H9 (cell line): ENCODE results near the gene KCNMA1. TPM values are rescaled to one million over a fixed set of nuclear protein-coding genes. Genes with fewer than 3 reads are reported as not detected.

Experiments
- DNase-seq: peaks from one replicate; pipeline ENCODE4 v3.0.0-alpha.2; 2017
- H2AFZ ChIP-seq: one replicate; pipeline ENCODE4 v1.6.1; 2013; ENCODE audit warnings: mild to moderate bottlenecking, low read length, control low read depth, moderate library complexity
- H2AK5ac ChIP-seq: 2 replicates; pipeline ENCODE4 v1.6.1; 2013; ENCODE audit warnings: low read length, control low read depth, mixed read lengths; ENCODE audit not compliant: insufficient read length
- H2BK120ac ChIP-seq: one replicate; pipeline ENCODE4 v1.6.1; 2013; ENCODE audit warnings: low read depth, mild to moderate bottlenecking, low read length, control low read depth, inconsistent platforms; ENCODE audit not compliant: poor library complexity, severe bottlenecking
- H2BK12ac ChIP-seq: 2 replicates; pipeline ENCODE4 v1.6.1; 2013; ENCODE audit warnings: low read length, control low read depth, mixed read lengths, low read depth; ENCODE audit not compliant: insufficient read length
- H2BK15ac ChIP-seq: 2 replicates; pipeline ENCODE4 v1.6.1; 2013; ENCODE audit warnings: low read depth, low read length, control low read depth
- H2BK20ac ChIP-seq: one replicate; pipeline ENCODE4 v1.6.1; 2013; ENCODE audit warnings: low read depth, mild to moderate bottlenecking, low read length, control low read depth, inconsistent platforms; ENCODE audit not compliant: poor library complexity, severe bottlenecking
- H2BK5ac ChIP-seq: 2 replicates; pipeline ENCODE4 v1.6.1; 2013; ENCODE audit warnings: low read length, control low read depth, mixed read lengths; ENCODE audit not compliant: insufficient read length
- H3K14ac ChIP-seq: 2 replicates; pipeline ENCODE4 v1.6.1; 2013; ENCODE audit warnings: low read length, control low read depth; ENCODE audit not compliant: insufficient read depth
- H3K18ac ChIP-seq: 2 replicates; pipeline ENCODE4 v1.6.1; 2013; ENCODE audit warnings: low read depth, mild to moderate bottlenecking, mixed read lengths, low read length, control low read depth; ENCODE audit not compliant: insufficient read length
- H3K23ac ChIP-seq: 2 replicates; pipeline ENCODE4 v1.6.1; 2013; ENCODE audit warnings: low read length, control low read depth, mixed read lengths, low read depth; ENCODE audit not compliant: insufficient read length
- H3K23me2 ChIP-seq: 2 replicates; pipeline ENCODE4 v1.6.1; 2013; ENCODE audit warnings: low read depth, mild to moderate bottlenecking, mixed read lengths, low read length, control low read depth; ENCODE audit not compliant: insufficient read length, poor library complexity, severe bottlenecking
- H3K27ac ChIP-seq: 2 replicates; pipeline ENCODE4 v1.5.1; 2013; ENCODE audit warnings: low read length, control low read depth, mixed read lengths, low read depth; ENCODE audit not compliant: insufficient read length
- H3K27me3 ChIP-seq: 2 replicates; pipeline ENCODE4 v1.6.1; 2013; ENCODE audit warnings: low read length, control low read depth, inconsistent platforms; ENCODE audit not compliant: insufficient read depth
- H3K4ac ChIP-seq: 2 replicates; pipeline ENCODE4 v1.6.1; 2013; ENCODE audit warnings: low read depth, mild to moderate bottlenecking, control low read depth, inconsistent platforms, low read length, moderate library complexity
- H3K4me1 ChIP-seq: 2 replicates; pipeline ENCODE4 v1.6.1; 2013; ENCODE audit warnings: low read length, control low read depth, inconsistent platforms; ENCODE audit not compliant: insufficient read depth
- H3K4me2 ChIP-seq: 2 replicates; pipeline ENCODE4 v1.6.1; 2013; ENCODE audit warnings: low read length, control low read depth, mixed read lengths; ENCODE audit not compliant: insufficient read length, insufficient read depth
- H3K56ac ChIP-seq: 2 replicates; pipeline ENCODE4 v1.6.1; 2013; ENCODE audit warnings: low read depth, mild to moderate bottlenecking, mixed read lengths, low read length, control low read depth; ENCODE audit not compliant: insufficient read length
- H3K79me1 ChIP-seq: 2 replicates; pipeline ENCODE4 v1.6.1; 2013; ENCODE audit warnings: low read depth, mild to moderate bottlenecking, moderate library complexity, low read length, control low read depth, inconsistent platforms; ENCODE audit not compliant: insufficient read depth, poor library complexity, severe bottlenecking
- H3K79me2 ChIP-seq: 2 replicates; pipeline ENCODE4 v1.6.1; 2013; ENCODE audit warnings: low read length, control low read depth, inconsistent platforms; ENCODE audit not compliant: insufficient read depth
- H3K9ac ChIP-seq: 2 replicates; pipeline ENCODE4 v1.6.1; 2013; ENCODE audit warnings: low read length, control low read depth, mixed read lengths; ENCODE audit not compliant: insufficient read length; ENCODE audit errors: extremely low read depth
- H3K9me3 ChIP-seq: one replicate; pipeline ENCODE4 v1.6.1; 2013; ENCODE audit warnings: low read depth, low read length, inconsistent platforms; ENCODE audit not compliant: control insufficient read depth
- H3T11ph ChIP-seq: one replicate; pipeline ENCODE4 v1.6.1; 2013; ENCODE audit warnings: mild to moderate bottlenecking, low read length, control low read depth, inconsistent platforms
- H4K20me1 ChIP-seq: one replicate; pipeline ENCODE4 v1.6.1; 2013; ENCODE audit not compliant: control insufficient read depth, insufficient read length, insufficient read depth
- H4K5ac ChIP-seq: 2 replicates; pipeline ENCODE4 v1.6.1; 2013; ENCODE audit warnings: low read depth, mild to moderate bottlenecking, mixed read lengths, low read length, control low read depth; ENCODE audit not compliant: insufficient read length
- H4K8ac ChIP-seq: replicated peaks from 2 replicates; pipeline ENCODE4 v1.6.1; 2013; ENCODE audit warnings: low read length, control low read depth, mixed read lengths, low read depth; ENCODE audit not compliant: insufficient read length
- H4K91ac ChIP-seq: 2 replicates; pipeline ENCODE4 v1.6.1; 2013; ENCODE audit warnings: low read depth, mild to moderate bottlenecking, moderate library complexity, mixed read lengths, low read length, control low read depth; ENCODE audit not compliant: insufficient read length
- H3K27ac Mint-ChIP-seq, 3 experiments: 2 replicates in 2 of 3; 3 replicates in 1 of 3; pipeline ENCODE4 v1.8.0; 2020 to 2021; ENCODE audit warnings: mixed read lengths in 3 of 3, mild to moderate bottlenecking in 1 of 3, moderate library complexity in 1 of 3
- H3K27me3 Mint-ChIP-seq: 2 replicates; pipeline ENCODE4 v1.8.0; 2021; ENCODE audit warnings: low read depth, mild to moderate bottlenecking, moderate library complexity, mixed read lengths
- H3K36me3 Mint-ChIP-seq, 3 experiments: 2 replicates in 2 of 3; 3 replicates in 1 of 3; pipeline ENCODE4 v1.8.0; 2020 to 2021; ENCODE audit warnings: low read depth in 3 of 3, mixed read lengths in 3 of 3; ENCODE audit not compliant: insufficient read depth in 1 of 3
- H3K4me1 Mint-ChIP-seq, 2 experiments: 2 replicates each; pipeline ENCODE4 v1.8.0; 2020; ENCODE audit warnings: mixed read lengths in 2 of 2
- H3K4me3 Mint-ChIP-seq, 2 experiments: 2 replicates in 1 of 2; 3 replicates in 1 of 2; pipeline ENCODE4 v1.8.0; 2020 to 2021; ENCODE audit warnings: mild to moderate bottlenecking in 2 of 2, mixed read lengths in 2 of 2, moderate library complexity in 1 of 2
- H3K9me3 Mint-ChIP-seq, 2 experiments: 2 replicates in 1 of 2; 3 replicates in 1 of 2; pipeline ENCODE4 v1.8.0; 2020; ENCODE audit warnings: mild to moderate bottlenecking in 2 of 2, mixed read lengths in 2 of 2, moderate library complexity in 1 of 2
- CTCF ChIP-seq: fragments of 200-600 bp; sonication (generic); conservative IDR thresholded peaks from 3 replicates; pipeline ENCODE4 v1.8.0; 2021; ENCODE audit warnings: antibody characterized with exemption, mild to moderate bottlenecking
- WGBS: extraction: QIAGEN DNeasy Blood & Tissue Kit; methylation state at CpG from one replicate; pipeline ENCODE4 v1.1.7; 2013; ENCODE audit warnings: missing lambda C conversion rate, low lambda C conversion rate, mixed read lengths; ENCODE audit not compliant: insufficient read length; ENCODE audit errors: extremely low coverage; 5-methylcytosine and 5-hydroxymethylcytosine counted together
- total RNA-seq: library from RNA; stranded (reverse); gene quantifications from 2 replicates; pipeline ENCODE4 v1.2.1, GENCODE V29; 2021

Gene KCNMA1
- total RNA-seq, 1 experiment from 2014 or later: 2.0 TPM

- Histone ChIP-seq H3K4me2 (no peak overlapping the region), H4K20me1 (no peaks in the 10 kb centered on the region), H4K91ac (no peak overlapping the region), H2BK120ac (no peak overlapping the region), H3K23me2 (no peaks in the 10 kb centered on the region), H3K4me1 (peaks cover 3% of the 10 kb centered on the region; the same call in 1 of the 2 replicates), H2BK5ac (no peak overlapping the region), H4K8ac (no peak overlapping the region), H3K56ac (no peak overlapping the region), H3K9ac (no peak overlapping the region), H2BK12ac (no peak overlapping the region), H2BK15ac (no peak overlapping the region), H3K23ac (no peak overlapping the region), H3K27me3 (no peaks in the 10 kb centered on the region), H3K18ac (no peak overlapping the region), H2BK20ac (no peak overlapping the region), H3K4ac (no peak overlapping the region), H3T11ph (no peak overlapping the region), H3K27ac (no peak overlapping the region), H2AK5ac (no peak overlapping the region), H3K79me1 (no peaks in the 10 kb centered on the region), H3K79me2 (no peaks in the 10 kb centered on the region), H3K9me3 (no peaks in the 10 kb centered on the region), H3K14ac (no peak overlapping the region), H4K5ac (no peak overlapping the region), H2AFZ (no peak overlapping the region)
- no CpG with 5 or more reads among the region's 4 CpGs for WGBS
- H3K4me1 Mint-ChIP-seq: peaks cover 36% of the 10 kb centered on the region in 2 experiments
- no peaks in the 10 kb centered on the region; a peak in 1 of 5 replicates for H3K9me3 Mint-ChIP-seq
- peaks cover 11% of the 10 kb centered on the region for H3K27me3 Mint-ChIP-seq
- DNase-seq: no peak
- H3K4me3 Mint-ChIP-seq: peak overlapping the region in 1 of 2 experiments; percentile 6; a peak in 3 of 5 replicates
- no peak for TF ChIP-seq CTCF
- H3K36me3 Mint-ChIP-seq: no peaks in the 10 kb centered on the region; a peak in 1 of 7 replicates
- H3K27ac Mint-ChIP-seq: peak overlapping the region; percentile 15 to 92 (median 52); a peak in 3 of 7 replicates
Measured at GRCh38 chr10:77565590-77566023, 72.0 kb downstream of the KCNMA1 start.
